AG09319 (cell line): ENCODE data around the gene NOL7.

Experiments used
- DNase-seq: peaks from one replicate; pipeline ENCODE4 v3.0.0-alpha.2; 2010; ENCODE audit warnings: low read depth; ENCODE audit errors: extremely low read depth
- TF ChIP-seq, protein P1 (sequence below): IDR thresholded peaks from 2 replicates; pipeline ENCODE4 v1.5.1; 2011; ENCODE audit warnings: low read depth, mild to moderate bottlenecking, inconsistent platforms, low read length, moderate library complexity

The NOL7 gene

DNA sequence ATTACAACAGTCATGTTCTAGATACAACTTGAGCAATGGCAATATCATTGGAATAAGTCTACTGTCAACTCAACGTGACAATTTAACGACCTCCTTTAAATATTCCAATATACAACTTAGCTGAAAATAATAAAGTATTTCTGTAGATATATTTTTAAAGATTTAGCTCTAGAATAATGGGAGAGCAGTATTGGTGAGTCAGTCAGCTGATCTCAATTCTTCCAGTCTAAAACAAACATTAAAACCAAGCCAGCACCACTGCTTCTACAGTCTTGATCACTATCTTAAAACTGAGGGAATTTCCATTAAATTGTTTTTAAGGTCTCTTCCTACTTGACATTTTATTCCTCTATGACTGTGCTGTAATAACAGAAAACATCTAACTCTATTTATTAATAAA, 38.2 kb downstream of the NOL7 start:
- DNase-seq, result no peak
- TF ChIP-seq, protein P1, sequence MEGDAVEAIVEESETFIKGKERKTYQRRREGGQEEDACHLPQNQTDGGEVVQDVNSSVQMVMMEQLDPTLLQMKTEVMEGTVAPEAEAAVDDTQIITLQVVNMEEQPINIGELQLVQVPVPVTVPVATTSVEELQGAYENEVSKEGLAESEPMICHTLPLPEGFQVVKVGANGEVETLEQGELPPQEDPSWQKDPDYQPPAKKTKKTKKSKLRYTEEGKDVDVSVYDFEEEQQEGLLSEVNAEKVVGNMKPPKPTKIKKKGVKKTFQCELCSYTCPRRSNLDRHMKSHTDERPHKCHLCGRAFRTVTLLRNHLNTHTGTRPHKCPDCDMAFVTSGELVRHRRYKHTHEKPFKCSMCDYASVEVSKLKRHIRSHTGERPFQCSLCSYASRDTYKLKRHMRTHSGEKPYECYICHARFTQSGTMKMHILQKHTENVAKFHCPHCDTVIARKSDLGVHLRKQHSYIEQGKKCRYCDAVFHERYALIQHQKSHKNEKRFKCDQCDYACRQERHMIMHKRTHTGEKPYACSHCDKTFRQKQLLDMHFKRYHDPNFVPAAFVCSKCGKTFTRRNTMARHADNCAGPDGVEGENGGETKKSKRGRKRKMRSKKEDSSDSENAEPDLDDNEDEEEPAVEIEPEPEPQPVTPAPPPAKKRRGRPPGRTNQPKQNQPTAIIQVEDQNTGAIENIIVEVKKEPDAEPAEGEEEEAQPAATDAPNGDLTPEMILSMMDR, result no peak

DNA sequence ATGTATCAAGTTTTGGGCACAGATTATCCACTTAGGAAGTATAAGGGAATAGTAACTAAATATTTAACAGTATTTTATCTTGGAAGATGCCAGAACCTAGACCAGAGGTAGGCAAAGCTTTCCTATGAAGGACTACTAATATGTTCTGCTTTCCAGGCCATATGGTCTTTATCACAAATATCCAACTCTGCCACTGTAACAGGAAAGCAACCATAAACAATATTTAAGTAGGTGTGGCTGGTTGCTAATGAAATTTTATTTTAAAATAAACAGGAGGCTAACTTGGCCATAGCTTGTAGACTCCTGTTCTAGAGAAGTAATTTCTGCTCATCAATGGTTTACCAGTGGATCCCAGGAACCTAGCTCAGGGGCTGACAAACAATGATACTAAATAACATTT, 39.4 kb downstream of the NOL7 start:
- no peak for DNase-seq
- TF ChIP-seq, protein P1, result no peak

DNA sequence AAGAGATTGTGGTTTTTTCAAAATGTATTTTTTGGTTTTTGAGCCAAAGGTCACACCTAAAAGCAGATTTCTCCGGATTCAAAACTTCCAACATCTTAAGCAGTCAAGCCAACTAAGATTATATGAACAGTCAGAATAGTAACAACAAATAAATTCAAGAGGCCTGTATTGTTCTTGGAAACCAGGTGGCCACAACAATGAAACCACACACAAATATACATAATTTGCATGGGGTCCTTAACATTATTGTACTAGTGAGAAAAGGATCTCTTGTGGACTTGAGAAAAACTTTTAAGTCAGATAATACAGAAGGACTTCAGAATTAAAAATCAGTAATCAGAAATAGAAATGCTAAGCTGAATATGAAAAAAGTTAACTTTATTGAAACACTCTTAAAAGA, 40.6 kb downstream of the NOL7 start:
- no peak for DNase-seq
- TF ChIP-seq, protein P1, result no peak

DNA sequence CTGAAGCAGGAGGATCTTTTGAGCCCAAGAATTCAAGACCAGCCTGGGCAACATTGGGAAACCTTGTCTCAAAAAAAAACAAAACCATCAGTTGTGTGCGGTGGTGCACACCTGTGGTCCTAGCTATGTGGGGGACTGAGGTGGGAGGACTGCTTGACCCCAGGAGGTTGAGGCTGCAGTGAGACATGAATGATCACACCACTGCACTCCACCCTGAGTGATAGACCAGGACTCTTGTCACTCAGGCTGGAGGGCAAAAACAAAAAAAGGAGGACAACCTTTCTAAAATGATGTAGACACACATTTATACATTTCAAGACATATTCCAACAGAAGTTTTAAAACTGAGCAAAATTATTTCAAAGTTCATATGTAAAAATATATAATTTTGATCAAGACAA, 45.1 kb downstream of the NOL7 start:
- TF ChIP-seq, protein P1, result no peak
- DNase-seq, result no peak

DNA sequence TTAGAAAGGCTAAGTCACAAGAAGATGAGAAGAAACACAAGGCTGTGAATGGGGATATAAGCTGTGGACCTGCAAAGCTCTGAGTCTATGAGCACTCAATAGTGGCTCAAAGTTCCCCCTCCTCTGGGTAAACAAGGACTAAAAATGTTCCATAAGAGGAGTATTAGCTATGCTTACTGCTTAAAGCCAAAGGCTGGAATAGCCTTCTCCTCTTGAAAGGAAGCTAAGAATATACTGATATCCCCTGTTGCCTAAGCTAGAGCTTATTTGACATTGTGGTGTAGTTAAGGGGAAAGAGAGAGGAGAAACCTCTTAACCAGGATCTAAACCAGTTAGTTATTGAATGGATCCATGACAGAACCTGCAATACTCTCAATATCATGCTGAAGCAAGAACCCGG, 45.8 kb downstream of the NOL7 start:
- TF ChIP-seq, protein P1, result no peak
- no peak for DNase-seq

DNA sequence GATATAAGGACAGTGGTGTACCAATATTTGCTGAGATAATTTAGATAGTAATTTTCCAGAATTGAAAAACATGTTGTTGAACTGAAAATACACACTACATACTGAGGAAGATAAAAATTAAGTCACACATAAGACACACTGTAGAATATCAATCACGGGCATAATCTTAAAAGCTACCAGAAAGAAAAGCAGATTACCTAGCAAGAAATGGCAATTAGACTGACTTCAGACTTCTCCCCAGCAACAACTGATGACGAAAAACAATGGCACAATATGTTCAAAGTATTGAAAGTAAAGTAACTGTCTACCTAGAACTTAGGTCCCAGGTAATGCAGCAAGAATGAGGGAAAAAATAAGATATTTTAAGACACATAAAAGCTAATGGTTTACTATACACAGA, 46.5 kb downstream of the NOL7 start:
- DNase-seq, result no peak
- TF ChIP-seq, protein P1, result no peak

DNA sequence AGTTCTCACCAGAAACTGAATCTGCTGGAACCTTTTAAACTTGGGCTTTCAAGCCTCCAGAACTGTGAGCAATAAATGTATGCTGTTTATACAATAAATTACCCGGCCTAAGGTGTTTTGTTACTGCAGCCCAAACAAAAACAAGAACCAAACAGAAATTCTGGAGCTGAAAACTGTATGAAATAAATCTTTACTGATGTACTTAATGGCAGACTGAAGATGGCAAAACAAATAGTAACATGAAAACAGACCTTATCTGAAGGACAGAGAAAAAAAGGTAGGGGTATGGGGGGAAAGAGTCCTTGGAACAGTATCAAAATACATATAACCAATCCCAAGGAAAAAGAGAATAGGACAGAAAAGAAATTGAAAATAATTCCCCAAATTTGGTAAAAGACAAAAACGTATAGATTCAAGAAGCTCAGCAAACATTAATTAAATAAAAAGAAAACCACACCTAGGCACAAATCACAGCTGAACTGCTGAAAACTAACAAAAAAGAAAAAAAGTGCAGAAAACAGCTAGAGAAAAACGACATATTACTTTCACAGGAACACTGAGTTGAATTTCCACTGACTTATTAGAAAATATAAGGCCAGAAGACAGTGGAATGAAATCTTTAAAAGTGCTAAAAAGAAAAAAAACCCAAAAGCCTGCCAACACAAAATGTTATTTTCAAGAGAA, 47.7 kb downstream of the NOL7 start:
- TF ChIP-seq, protein P1, result no peak
- DNase-seq, result no peak
